Stomach smooth muscle (tissue), 2 donors: ENCODE results near the gene SULT1A3.
"Not testable (repeated sequence)": the region's sequence is repeated elsewhere in the genome, so short reads cannot be mapped to it uniquely, and the experiment has no call there.

Source experiments
- H3K27ac ChIP-seq: one replicate; pipeline ENCODE4 v1.7.0; 2013; ENCODE audit warnings: mild to moderate bottlenecking, low read length, inconsistent platforms
- H3K27me3 ChIP-seq, 2 donors: one replicate each; pipeline ENCODE4 v1.7.0; 2013; ENCODE audit warnings: low read length in 2 of 2; ENCODE audit not compliant: insufficient read depth in 2 of 2, control insufficient read depth in 1 of 2
- H3K36me3 ChIP-seq, 2 donors: one replicate each; pipeline ENCODE4 v1.7.0; 2013; ENCODE audit warnings: low read length in 2 of 2; ENCODE audit not compliant: control insufficient read depth in 2 of 2, insufficient read depth in 2 of 2
- H3K4me1 ChIP-seq: one replicate; pipeline ENCODE4 v1.7.0; 2013; ENCODE audit warnings: low read length; ENCODE audit not compliant: control insufficient read depth, insufficient read depth
- H3K4me3 ChIP-seq, 2 donors: one replicate each; pipeline ENCODE4 v1.7.0; 2013; ENCODE audit warnings: low read length in 2 of 2
- H3K9ac ChIP-seq, 2 donors: one replicate each; pipeline ENCODE4 v1.7.0; 2013; ENCODE audit warnings: low read length in 2 of 2, mild to moderate bottlenecking in 1 of 2
- H3K9me3 ChIP-seq, 2 donors: one replicate each; pipeline ENCODE4 v1.7.0; 2013; ENCODE audit warnings: low read length in 2 of 2; ENCODE audit not compliant: control insufficient read depth in 2 of 2
- donor health status: healthy.
- donor health status: Pancreatic carcinoma.

The SULT1A3 gene

DNA sequence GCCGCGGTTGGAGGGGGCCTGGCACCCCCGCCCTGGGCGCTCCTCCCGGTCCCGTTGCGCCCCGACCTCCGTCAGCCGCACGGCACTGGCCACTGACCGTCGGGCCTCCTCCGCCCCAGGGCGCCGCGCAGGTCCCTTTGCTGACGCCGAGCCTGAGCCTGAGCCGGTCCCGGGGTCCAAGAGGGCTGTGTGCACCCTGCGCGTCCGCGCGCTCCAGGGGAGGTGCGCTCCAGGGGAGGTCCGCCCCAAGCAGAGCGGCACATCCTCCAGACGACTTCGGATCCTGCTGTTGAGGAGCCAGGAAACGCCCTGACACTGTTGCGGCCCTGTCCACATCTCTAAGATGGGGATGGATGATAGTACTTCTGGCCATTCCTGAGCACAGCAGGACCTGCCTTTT lies 7.2 kb downstream of the SULT1A3 start:
- peak overlapping the region in 1 of 2 donors; percentile 64 for H3K4me3 ChIP-seq
- not testable (repeated sequence) for H3K9me3 ChIP-seq, H3K27ac ChIP-seq, H3K4me1 ChIP-seq, H3K27me3 ChIP-seq, H3K9ac ChIP-seq, H3K36me3 ChIP-seq

DNA sequence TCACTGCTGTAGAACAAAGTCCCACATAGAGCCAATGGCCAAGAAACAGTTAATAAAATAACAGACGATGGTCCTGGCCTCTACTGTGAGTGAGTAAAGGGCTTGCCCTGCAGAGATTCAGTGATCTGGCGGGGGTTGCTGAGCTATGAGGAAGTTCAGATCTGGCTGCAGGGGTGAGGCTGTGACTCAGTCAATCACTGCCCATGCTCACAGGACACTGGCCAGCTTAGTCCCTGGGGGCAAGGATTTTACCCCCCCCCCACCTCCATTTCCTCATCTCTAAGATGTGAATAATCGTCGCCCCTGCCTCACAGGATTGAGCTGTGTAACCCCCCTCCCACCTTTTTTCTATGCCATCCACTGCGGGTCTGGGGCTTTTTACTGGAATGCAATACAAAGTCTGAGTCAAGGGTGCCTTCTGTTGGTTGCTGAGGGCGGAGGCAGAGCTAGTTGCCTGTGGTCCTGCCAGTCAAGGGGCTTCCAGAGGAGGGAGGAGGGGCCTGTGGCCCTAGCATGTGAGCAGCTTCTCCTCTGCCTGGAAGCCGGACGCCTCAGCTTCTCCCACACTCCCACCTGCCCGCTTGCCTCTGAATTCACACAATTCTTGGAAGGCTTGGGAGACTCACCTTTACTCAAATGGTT lies 8.1 kb downstream of the SULT1A3 start:
- H3K4me1 ChIP-seq, H3K4me3 ChIP-seq, H3K27me3 ChIP-seq, H3K27ac ChIP-seq, H3K9ac ChIP-seq, H3K9me3 ChIP-seq, H3K36me3 ChIP-seq: not testable (repeated sequence)

DNA sequence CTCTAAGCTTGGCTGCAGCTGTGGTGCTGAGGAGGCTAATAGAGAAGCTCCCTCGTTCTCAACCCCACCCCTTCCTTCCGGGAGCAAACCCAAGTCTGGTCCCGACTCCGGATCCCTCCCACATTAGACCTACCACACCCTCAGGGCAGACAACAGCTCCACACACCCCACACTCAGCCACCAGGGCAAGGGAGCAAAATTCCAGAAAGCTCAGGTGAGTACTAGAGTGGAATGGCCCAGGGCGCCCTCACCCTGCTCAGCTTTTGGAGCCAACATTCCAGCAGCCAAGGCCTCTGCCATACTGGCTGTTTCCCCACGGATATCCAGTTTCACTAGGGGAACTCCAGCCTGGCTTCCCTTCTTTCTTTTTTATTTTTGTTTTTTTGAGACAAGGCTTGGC lies 10.0 kb downstream of the SULT1A3 start:
- H3K27ac ChIP-seq: not testable (repeated sequence)

DNA sequence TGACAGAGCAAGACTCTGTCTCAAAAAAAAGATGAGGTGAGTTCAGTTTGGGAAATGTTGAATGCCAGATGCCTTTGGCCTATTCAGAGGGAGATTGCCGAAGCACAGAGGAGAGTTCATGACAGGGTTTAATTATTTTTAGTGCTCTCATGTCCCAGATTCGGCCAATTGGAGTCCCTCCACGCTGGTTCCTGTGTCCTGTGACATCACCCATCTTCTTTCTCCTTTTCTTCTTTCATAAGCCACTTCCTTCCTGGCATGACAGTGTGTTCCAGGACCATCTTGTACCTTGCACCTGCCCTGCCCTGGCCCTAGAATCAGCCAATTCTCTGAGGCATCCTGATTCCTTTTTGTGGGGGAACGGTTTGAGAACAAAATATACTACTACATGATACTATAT lies 12.4 kb downstream of the SULT1A3 start:
- not testable (repeated sequence) for H3K36me3 ChIP-seq, H3K4me3 ChIP-seq, H3K9me3 ChIP-seq, H3K4me1 ChIP-seq, H3K9ac ChIP-seq, H3K27me3 ChIP-seq, H3K27ac ChIP-seq

More for the DNA sequence above, 10.0 kb downstream of the SULT1A3 start:
- H3K27me3 ChIP-seq, H3K9ac ChIP-seq, H3K9me3 ChIP-seq, H3K4me3 ChIP-seq, H3K4me1 ChIP-seq, H3K36me3 ChIP-seq: not testable (repeated sequence)

DNA sequence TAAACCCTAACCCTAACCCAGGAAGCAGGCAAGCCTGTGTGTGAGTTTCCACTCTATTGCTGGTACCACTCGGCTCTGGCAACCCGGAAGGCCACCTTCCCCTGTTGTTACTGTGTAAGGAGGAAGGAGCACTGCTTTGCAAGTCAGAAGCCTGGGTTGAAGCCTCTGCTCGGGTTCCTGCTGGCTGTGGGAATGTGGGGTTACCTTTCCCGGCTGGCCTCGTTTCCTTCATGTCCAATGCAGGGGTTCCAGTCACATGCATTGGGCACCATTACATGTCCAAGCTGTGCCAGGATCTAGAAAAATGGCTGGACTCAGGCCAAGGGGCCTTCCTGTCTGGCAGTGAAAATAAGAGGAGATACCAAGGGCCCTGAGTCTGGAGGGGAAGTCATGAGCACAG lies 18.0 kb downstream of the SULT1A3 start:
- H3K27ac ChIP-seq, H3K9ac ChIP-seq, H3K36me3 ChIP-seq, H3K4me1 ChIP-seq, H3K27me3 ChIP-seq, H3K4me3 ChIP-seq, H3K9me3 ChIP-seq: not testable (repeated sequence)

DNA sequence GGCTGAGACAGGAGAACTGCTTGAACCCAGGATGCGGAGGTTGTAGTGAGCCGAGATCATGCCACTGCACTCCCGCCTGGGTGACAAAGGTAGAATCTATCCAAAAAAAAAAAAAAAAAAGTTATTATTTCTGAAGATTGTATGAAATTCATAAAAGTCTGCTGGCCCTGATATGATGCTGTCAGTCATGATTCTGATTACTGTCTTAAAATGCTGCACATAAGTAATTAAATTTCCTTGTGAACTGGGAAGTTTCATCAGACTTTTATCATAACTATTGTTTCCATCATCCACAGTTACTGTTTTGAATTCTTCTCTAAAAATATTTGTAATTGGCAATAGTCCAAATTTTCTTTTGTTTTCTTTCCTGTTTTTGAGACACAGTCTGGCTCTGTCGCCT lies 49.3 kb downstream of the SULT1A3 start, which contains the start of gene NPIPB13:
NPIPB13 (minus strand) TSS at position 101 of the 400 bp plus-strand sequence. CDS start 2,906 bp downstream, outside the sequence.
- not testable (repeated sequence) for H3K4me3 ChIP-seq, H3K9me3 ChIP-seq, H3K9ac ChIP-seq, H3K4me1 ChIP-seq, H3K27me3 ChIP-seq, H3K36me3 ChIP-seq, H3K27ac ChIP-seq
